Coronary artery (tissue), 2 donors: ENCODE results near the gene IRF4.
"Not testable (repeated sequence)": the region's sequence is repeated elsewhere in the genome, so short reads cannot be mapped to it uniquely, and the experiment has no call there.

Experiments used
- DNase-seq: peaks from one replicate; pipeline ENCODE4 v3.0.0-alpha.2; 2017; ENCODE audit warnings: low spot score
- H3K27ac ChIP-seq, 2 donors: fragments of 200-600 bp; sonication (generic); one replicate each; pipeline ENCODE4 v1.5.1; 2016 to 2019
- H3K4me3 ChIP-seq: fragments of 200-600 bp; sonication (generic); 2 replicates; pipeline ENCODE4 v1.5.1; 2016; ENCODE audit warnings: mild to moderate bottlenecking, moderate library complexity
- TF ChIP-seq, protein P1 (sequence below): fragments of 200-600 bp; sonication (generic); IDR thresholded peaks from one replicate; pipeline ENCODE4 v1.5.1; 2019; ENCODE audit warnings: antibody characterized with exemption

IRF4 gene

GRCh38 chr6:415087-415486, 23.5 kb downstream of the IRF4 start:
- Histone ChIP-seq H3K27ac (no peak overlapping the region), H3K4me3 (no peak overlapping the region)
- no peak for DNase-seq
- TF ChIP-seq, protein P1, sequence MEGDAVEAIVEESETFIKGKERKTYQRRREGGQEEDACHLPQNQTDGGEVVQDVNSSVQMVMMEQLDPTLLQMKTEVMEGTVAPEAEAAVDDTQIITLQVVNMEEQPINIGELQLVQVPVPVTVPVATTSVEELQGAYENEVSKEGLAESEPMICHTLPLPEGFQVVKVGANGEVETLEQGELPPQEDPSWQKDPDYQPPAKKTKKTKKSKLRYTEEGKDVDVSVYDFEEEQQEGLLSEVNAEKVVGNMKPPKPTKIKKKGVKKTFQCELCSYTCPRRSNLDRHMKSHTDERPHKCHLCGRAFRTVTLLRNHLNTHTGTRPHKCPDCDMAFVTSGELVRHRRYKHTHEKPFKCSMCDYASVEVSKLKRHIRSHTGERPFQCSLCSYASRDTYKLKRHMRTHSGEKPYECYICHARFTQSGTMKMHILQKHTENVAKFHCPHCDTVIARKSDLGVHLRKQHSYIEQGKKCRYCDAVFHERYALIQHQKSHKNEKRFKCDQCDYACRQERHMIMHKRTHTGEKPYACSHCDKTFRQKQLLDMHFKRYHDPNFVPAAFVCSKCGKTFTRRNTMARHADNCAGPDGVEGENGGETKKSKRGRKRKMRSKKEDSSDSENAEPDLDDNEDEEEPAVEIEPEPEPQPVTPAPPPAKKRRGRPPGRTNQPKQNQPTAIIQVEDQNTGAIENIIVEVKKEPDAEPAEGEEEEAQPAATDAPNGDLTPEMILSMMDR = no peak

- DNase-seq = no peak
- no peak overlapping the region for H3K27ac ChIP-seq
- no peak overlapping the region for H3K4me3 ChIP-seq
- TF ChIP-seq, protein P1 = no peak
These were observed 29.7 kb downstream of the IRF4 start for GRCh38 chr6:421211-421610.

- TF ChIP-seq, protein P1 = no peak
- Histone ChIP-seq H3K4me3 (no peak overlapping the region), H3K27ac (no peak overlapping the region)
- DNase-seq = no peak
These were observed 31.0 kb downstream of the IRF4 start for GRCh38 chr6:422433-423054.

DNA sequence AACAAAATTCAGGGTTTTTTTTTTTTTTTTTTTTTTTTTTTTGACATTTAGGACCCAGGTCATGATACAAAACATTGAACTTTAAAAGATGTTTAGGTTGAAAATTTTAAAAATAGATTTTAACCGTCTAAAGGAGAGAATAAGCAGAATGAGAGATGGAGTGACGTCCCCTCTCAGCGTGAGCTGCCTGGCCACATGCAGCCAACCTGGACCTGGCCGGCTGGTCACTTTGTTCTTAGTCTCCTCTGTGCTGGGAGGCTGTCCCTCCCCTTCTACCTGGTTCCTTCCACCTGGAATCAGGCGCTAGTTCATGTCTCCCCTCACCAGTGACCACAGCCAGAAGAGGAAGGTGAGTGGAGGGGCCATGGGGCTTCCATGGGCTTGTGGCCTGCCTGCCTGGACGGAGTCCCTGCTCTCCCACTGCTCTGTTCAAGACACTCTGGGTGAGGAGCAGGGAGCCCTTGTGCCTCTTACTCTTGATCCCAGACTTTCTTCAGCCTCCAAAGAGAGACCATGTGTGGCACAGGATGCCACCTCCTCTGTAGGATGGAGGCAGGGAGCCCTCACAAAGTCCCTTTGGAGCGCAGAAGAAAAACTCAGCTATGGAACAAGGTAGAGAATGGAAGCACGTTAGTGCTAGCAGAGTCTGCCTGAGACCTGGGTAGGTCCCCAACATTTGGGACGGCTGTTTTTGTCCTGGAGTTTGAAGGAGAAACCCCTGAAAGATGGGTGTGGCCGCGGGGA, 31.7 kb downstream of the IRF4 start:
- no peak overlapping the region for H3K27ac ChIP-seq
- TF ChIP-seq, protein P1 = no peak

GRCh38 chr6:423799-424345, 32.3 kb downstream of the IRF4 start:
- DNase-seq = no peak
- H3K4me3 ChIP-seq = no peak overlapping the region
- TF ChIP-seq, protein P1 = no peak

More for the DNA sequence above, 31.7 kb downstream of the IRF4 start:
- no peak overlapping the region for H3K4me3 ChIP-seq
- DNase-seq = no peak

GRCh38 chr6:424741-425417, 33.3 kb downstream of the IRF4 start:
- Histone ChIP-seq H3K4me3 (no peak overlapping the region), H3K27ac (no peak overlapping the region)
- no peak for DNase-seq
- TF ChIP-seq, protein P1 = no peak

More at GRCh38 chr6:423799-424345, 32.3 kb downstream of the IRF4 start:
- no peak overlapping the region for H3K27ac ChIP-seq

DNA sequence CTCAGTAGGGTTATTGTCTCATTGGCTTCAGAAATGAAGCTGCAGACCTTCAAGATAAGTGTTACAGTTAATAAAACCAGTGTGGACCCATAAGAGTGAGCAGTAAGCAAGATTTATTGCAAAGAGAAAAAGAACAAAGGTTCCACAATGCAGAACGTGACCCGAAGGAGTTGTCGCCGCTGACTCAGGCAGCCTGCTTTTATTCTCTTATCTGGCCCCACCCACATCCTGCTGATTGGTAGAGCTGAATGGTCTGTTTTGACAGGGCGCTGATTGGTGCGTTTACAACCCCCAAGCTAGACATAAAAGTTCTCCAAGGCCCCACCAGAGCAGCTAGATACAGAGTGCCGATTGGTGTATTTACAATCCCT, 33.9 kb downstream of the IRF4 start:
- not testable (repeated sequence) for H3K27ac ChIP-seq, H3K4me3 ChIP-seq, DNase-seq

- not testable (repeated sequence) for H3K27ac ChIP-seq, H3K4me3 ChIP-seq, DNase-seq
These were observed 34.7 kb downstream of the IRF4 start for GRCh38 chr6:426198-426738.
